GM19193 (cell line): ENCODE results near the gene EEFSEC.

Source experiments
- POLR2A ChIP-seq: IDR thresholded peaks from 4 replicates; pipeline ENCODE4 v1.6.1; 2011; ENCODE audit not compliant: insufficient read depth, insufficient read length; ENCODE audit errors: extremely low read depth

The EEFSEC gene

DNA sequence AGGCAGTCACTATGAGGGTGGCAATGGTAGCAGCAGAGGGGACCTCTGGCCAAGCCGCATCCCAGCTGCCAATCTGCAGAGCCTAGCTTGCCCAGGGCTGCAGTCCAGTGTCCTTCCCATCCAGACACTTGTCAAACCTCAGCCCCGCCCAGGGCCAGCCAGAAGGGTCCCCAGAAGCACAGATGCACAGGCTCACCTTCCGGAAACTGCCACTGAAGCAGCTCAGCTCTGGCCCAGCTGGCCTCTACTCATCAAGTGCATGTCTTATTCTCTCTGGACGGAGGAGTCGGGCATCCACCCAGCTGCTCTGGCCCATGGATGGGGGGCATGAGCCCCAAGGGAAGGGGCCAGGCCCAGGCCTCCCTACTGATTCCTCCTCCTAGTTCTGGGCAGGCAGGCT, 244.2 kb downstream of the EEFSEC start:
- no peak for TF ChIP-seq POLR2A

- no peak for TF ChIP-seq POLR2A
Measured at GRCh38 chr3:128398586-128398985, 245.3 kb downstream of the EEFSEC start.

GRCh38 chr3:128399221-128399915, 246.1 kb downstream of the EEFSEC start:
- TF ChIP-seq POLR2A, result no peak

- TF ChIP-seq POLR2A, result no peak
Measured at GRCh38 chr3:128400671-128401070, 247.4 kb downstream of the EEFSEC start.

GRCh38 chr3:128402319-128402718, 249.0 kb downstream of the EEFSEC start:
- no peak for TF ChIP-seq POLR2A

GRCh38 chr3:128402998-128403397, 249.7 kb downstream of the EEFSEC start:
- TF ChIP-seq POLR2A, result no peak

- TF ChIP-seq POLR2A, result no peak
Measured at GRCh38 chr3:128404276-128405068, 251.2 kb downstream of the EEFSEC start.

DNA sequence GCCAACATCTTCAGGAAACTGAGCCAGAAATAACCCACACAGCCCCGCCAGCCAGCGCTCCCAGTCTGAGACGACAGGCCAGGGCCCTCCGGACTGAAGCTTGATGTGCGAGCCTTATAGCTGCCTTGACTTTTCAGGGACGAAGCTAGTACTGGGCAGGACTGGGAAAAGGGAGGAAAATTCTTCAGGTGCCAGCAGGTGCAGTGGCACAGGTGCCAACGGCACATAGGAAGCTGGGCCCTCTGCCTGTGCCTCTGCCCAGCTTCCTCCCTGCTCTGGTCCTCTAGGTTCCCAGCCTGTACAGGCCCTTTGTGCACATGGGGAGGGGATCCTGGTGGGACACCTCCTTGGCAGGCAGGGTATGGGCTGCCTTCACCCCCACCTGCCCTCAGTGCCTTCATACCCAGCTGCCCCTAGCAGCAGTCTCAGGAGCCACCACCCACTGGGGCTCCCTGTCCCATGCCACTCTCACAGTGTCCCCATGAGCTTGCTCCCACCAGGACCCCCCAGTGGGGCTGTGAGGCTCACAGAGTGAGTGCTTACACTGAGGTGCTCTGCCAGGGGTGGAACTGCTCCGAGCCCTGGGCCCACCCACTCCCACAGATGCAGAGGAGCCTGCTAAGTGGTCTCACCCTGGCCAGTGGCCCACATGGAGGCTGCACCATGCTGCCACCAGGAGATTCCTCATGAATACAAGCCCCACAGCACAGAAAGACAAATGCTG, 252.4 kb downstream of the EEFSEC start:
- TF ChIP-seq POLR2A, result no peak

DNA sequence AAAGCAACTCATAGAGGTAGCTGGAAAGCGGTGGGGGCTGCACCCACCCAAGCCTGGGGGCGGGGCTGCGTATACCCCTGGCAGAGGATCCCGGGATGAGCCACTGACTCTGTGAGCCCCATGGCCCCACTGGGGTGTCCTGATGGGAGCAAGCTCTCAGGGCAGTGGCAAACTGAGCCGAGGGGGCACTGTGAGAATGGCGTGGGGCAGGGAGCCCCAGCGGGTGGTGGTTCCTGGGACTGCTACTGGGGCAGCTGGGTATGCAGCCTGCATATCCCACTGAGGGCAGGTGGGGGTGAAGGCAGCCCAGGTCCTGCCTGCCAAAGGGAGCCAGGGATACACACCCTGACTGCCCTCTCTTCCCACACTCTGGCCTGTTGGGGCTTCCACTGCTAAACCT, 254.0 kb downstream of the EEFSEC start:
- TF ChIP-seq POLR2A, result no peak

GRCh38 chr3:128408012-128408692, 254.9 kb downstream of the EEFSEC start:
- no peak for TF ChIP-seq POLR2A

- TF ChIP-seq POLR2A, result no peak
Measured at GRCh38 chr3:128408693-128409623, 255.7 kb downstream of the EEFSEC start.

DNA sequence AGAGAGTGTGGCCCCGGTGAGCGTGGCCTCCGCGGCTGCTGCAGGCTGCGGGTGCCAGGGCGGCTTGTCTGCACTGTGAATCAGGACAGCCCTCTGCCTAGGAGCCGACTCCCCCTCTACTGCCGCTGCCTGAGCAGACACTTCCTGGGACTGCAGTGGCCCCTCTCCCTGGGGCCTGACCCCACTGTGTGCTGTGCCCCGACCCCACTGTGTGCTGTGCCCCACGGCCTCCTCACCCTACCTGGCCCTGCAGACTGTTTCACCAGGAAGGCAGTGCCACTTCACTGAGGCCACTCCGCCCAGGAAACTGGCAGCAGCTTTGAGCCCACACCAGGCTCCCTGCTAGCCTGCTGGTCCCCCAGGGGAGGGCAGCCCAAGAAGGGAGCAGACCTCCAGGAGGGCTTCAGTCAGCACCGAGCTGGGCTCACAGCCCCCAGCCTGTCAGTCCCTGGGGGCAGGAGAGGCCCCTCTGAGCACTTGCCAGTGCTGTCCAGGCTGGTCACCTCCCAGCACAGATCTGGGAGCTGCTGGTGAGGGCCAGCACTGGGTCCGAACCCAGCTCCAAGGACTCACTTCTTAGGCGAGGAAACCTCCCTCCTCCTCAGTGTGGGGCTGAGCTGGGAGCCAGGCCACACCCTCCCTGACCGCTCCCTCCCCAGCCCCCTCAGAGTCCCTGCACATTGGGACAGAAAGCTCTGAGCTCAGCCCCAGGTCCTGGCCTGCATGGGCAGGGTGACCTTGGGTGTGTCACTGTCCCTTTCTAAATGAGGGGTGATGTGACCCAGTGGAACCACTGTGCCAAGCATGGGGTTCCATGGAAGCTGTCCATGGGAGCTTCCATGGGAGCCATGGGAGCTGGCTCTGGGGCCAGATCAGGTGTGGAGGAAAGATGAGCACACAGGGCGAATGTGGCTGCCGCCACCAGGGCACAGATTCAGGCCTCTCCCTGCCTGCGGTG, 256.6 kb downstream of the EEFSEC start:
- TF ChIP-seq POLR2A, result no peak
